RWPE1 (cell line): ENCODE data around the gene TOR2A.

Experiments
- CTCF ChIA-PET: fragments of 350-600 bp; sonication (Branson Sonifier 250); formaldehyde crosslinking; extraction: SDS; loops from one replicate; lab custom pipeline; 2021; lab: Yijun Ruan, JAX
- POLR2A ChIA-PET: fragments of 400-600 bp; formaldehyde crosslinking; extraction: SDS; loops from one replicate; lab custom pipeline; 2020; ENCODE audit warnings: antibody characterized with exemption; ENCODE audit not compliant: low non-redundant PET; lab: Yijun Ruan, JAX
- DNase-seq: peaks from one replicate; pipeline ENCODE4 v3.0.0; 2012; ENCODE audit warnings: low spot score
- H3K27ac ChIP-seq: fragments of 450-650 bp; 2 replicates; pipeline ENCODE4 v1.5.1; 2017
- TF ChIP-seq, protein P1 (sequence below): fragments of 450-650 bp; conservative IDR thresholded peaks from 2 replicates; pipeline ENCODE4 v1.5.1; 2017; ENCODE audit warnings: low read depth, mild to moderate bottlenecking

Gene TOR2A

DNA sequence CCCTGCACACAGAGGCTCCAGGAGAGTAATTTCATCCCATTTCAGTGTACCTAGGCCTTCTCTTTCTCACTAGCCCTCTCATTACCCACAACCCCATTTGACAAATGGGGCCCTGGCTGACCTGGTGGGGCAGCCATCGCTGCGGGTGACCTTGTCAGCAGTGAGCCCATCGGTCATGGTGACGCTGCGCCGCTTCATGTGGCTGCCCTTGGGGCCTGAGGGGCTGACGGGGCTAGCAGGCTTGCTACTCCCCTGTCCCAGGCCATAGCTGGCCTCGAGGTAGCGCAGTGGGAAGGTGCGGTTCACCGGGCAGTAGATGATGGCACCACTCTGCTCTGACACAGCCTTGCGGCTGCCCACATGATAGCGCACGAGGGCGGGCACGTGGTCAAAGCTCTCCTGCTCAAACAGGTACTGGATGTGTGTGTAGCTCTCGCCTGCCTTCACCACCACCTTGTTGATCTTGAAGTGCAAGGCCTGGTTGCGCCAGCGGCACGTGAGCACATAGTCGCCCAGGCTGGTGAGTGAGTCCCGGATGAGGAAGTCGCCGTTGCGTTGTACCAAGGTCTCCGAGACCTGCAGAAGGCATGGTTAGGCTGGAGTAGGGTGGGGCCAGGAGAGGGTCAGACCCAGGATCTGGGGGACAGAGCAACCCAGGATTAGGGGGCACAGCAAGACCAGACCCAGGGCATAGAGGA, 14.1 kb upstream of the TOR2A start:
- CTCF ChIA-PET = no interaction called here

DNA sequence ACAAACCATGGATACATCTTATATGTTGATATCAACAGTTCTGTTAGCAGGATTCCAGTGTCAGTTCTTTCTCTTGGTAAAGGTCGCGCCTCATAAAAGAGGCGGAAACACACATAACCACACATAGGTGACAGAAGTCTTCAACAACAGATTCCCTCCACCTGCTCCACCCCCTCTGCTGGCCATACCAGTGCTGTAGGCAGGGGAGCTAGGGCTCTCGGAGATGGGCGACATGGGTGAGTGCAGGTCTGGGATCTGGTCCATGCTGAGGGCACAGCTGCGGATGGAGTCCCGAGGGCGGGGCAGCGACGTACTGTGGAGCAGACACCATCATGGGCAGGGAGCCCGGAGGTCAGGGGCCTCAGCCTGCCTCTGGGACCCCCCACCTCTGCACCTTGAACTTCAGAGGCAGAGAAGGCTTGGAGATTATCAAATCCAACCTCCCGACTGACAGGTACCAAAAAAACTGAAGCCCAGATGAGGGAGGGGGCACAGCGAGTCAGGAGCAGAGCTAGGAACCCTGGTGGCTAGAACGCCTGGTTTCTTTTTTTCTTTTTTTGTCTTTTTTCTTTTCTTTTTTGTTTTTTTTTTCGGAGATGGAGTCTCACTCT, 12.0 kb upstream of the TOR2A start:
- ChIA-PET CTCF (interaction anchor here (0.6 to 0.7 kb wide), 2 partner anchors 165 to 239 kb away, joined by 3 read pairs; no protein-coding TSS in a partner anchor), POLR2A (no interaction called here)
- TF ChIP-seq, protein P1, sequence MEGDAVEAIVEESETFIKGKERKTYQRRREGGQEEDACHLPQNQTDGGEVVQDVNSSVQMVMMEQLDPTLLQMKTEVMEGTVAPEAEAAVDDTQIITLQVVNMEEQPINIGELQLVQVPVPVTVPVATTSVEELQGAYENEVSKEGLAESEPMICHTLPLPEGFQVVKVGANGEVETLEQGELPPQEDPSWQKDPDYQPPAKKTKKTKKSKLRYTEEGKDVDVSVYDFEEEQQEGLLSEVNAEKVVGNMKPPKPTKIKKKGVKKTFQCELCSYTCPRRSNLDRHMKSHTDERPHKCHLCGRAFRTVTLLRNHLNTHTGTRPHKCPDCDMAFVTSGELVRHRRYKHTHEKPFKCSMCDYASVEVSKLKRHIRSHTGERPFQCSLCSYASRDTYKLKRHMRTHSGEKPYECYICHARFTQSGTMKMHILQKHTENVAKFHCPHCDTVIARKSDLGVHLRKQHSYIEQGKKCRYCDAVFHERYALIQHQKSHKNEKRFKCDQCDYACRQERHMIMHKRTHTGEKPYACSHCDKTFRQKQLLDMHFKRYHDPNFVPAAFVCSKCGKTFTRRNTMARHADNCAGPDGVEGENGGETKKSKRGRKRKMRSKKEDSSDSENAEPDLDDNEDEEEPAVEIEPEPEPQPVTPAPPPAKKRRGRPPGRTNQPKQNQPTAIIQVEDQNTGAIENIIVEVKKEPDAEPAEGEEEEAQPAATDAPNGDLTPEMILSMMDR = no peak
- no peak for DNase-seq
- no peak overlapping the region for H3K27ac ChIP-seq

More for the DNA sequence above, 14.1 kb upstream of the TOR2A start:
- H3K27ac ChIP-seq = no peak overlapping the region
- POLR2A ChIA-PET = no interaction called here
- DNase-seq = no peak
- TF ChIP-seq, protein P1 = no peak

DNA sequence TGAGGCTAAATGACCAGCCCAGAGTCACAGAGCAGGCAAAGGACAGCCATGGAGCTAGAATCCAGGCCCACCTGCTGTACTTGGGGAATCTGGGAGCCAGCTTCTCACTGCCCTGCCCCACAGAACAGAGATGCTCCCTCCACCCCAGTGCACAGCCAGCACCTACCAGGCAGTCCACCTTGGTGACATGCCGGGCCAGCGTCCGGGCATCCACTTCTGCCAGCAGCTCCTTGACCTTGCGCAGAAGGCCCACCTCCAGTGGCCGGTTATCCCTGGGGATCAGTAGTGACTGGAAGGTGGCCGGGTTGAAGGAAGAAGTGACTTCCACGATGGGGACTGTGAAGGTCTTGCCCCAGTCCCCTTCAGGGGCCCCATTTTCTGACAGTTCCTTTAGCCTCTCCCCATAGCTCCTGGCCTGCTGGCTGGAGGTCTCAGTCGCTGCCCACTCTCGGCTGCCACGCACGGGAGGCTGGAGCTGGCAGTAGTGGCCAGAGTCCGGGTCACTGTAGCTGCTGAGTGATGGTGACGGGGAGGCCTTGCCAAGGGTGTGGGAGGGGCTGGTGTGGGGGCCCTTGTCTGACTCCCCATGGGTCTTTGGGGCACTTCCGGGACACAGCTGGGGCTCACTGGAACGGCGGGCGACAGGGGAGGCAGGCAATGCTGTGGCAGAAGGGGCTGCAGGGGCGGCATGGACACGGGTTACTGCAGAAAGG, 9.5 kb upstream of the TOR2A start:
- TF ChIP-seq, protein P1 = no peak
- H3K27ac ChIP-seq = no peak overlapping the region; the same call in 1 of the 2 replicates
- CTCF ChIA-PET = interaction anchor here (0.6 to 2.3 kb wide), 4 partner anchors 10 to 1039 kb away, joined by 3 to 10 read pairs (median 3); partner anchors contain the start of genes AK1 and TOR2A
- DNase-seq = no peak
- POLR2A ChIA-PET = no interaction called here

DNA sequence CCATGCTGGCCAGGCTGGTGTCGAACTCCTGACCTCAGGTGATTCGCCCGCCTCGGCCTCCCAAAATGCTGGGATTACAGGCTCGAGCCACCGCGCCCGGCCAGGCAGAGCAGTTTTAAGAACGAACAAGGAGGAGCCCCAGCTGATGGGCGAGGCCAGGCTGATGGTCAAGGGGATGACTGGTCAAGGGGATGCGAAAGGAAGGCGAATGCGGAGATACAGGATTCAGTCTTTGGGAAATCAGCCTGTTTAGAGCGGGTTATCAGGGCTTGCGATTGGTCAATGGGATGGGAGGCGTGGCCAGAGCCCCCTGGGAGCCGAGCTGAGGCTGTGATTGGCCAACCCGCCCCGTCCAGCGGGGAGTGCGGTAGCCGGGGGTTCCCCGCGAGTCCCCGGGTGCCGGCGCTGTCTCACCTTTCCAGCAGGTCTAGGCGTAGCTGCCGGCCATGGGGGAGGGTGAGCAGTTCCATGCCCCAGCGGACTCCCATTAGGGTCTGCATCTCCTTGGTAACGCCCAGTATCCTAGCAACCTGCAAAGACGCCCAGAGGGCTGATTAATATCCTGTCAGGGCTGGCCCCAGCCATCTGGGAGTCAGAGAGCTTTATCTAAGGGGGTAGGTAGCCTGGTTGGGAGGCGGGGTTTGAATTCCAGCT, 7.5 kb upstream of the TOR2A start:
- TF ChIP-seq, protein P1 = no peak
- H3K27ac ChIP-seq = peak overlapping the region; percentile 98
- DNase-seq = peak; percentile 71
- ChIA-PET CTCF (interaction anchor here (0.6 to 1.1 kb wide), 2 partner anchors 8 to 43 kb away, joined by 3 to 9 read pairs; partner anchors contain the start of genes CDK9 and TOR2A), POLR2A (no interaction called here)

DNA sequence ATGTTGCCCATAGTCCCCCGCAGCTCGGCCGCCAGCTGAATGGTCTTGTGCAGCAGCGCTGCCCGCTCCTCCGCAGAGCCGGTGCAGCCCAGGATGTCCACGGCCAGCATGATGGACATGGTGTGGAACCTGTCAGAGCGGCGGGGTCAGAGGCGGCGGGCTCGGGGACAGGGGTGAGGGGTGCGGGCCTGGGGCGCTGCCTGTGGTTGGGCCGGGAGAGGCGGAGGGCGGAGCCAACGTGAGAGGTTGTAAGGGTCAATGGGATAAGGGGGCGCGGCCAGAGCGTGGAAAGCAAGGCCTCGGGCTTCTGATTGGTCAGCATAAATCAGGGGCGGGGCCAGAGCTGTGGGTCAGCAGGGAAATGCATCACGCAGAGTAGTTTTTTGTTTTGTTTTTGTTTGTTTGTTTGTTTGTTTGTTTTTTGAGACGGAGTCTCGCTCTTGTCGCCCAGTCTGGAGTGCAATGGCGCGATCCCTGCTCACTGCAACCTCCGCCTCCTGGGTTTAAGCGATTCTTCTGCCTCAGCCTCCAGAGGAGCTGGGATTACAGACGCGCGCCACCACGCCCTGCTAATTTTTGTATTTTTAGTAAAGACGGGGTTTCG, 6.8 kb upstream of the TOR2A start:
- ChIA-PET POLR2A (no interaction called here), CTCF (interaction anchor here (0.6 kb wide), 1 partner anchor 60 kb away, joined by 4 read pairs; no protein-coding TSS in a partner anchor)
- peak overlapping the region; percentile 98 for H3K27ac ChIP-seq
- TF ChIP-seq, protein P1 = no peak
- DNase-seq = no peak
